ENCODE measurements around the gene CNTD1. TPM values are rescaled to one million over a fixed set of nuclear protein-coding genes. Genes with fewer than 3 reads are reported as not detected.
A peak's percentile ranks its signal among the peaks of the same experiment; 100 is the strongest.

Gene CNTD1
- total and polyA plus RNA-seq, 2 experiments from 2014 or later = 1.2 to 2.4 TPM

GRCh38 chr17:42857389-42857788, 58.7 kb downstream of the CNTD1 start:
- H3K27ac ChIP-seq = no peak overlapping the region
- H3K4me2 ChIP-seq = no peak overlapping the region
- H2AFZ ChIP-seq = no peak overlapping the region
- no peak overlapping the region for H3K4me3 ChIP-seq
- no peaks in the 10 kb centered on the region for H3K27me3 ChIP-seq
- H4K20me1 ChIP-seq (ENCODE audit: insufficient read depth, poor library complexity, severe bottlenecking) = no peaks in the 10 kb centered on the region
- TF ChIP-seq EZH2 (IDR thresholded peaks at IDR 0.05; ENCODE audit: borderline replicate concordance) (no peak), EZH2phosphoT487 (IDR thresholded peaks at IDR 0.05; ENCODE audit: low read depth, severe bottlenecking, unreplicated experiment) (no peak)
- TF ChIP-seq, protein P1, sequence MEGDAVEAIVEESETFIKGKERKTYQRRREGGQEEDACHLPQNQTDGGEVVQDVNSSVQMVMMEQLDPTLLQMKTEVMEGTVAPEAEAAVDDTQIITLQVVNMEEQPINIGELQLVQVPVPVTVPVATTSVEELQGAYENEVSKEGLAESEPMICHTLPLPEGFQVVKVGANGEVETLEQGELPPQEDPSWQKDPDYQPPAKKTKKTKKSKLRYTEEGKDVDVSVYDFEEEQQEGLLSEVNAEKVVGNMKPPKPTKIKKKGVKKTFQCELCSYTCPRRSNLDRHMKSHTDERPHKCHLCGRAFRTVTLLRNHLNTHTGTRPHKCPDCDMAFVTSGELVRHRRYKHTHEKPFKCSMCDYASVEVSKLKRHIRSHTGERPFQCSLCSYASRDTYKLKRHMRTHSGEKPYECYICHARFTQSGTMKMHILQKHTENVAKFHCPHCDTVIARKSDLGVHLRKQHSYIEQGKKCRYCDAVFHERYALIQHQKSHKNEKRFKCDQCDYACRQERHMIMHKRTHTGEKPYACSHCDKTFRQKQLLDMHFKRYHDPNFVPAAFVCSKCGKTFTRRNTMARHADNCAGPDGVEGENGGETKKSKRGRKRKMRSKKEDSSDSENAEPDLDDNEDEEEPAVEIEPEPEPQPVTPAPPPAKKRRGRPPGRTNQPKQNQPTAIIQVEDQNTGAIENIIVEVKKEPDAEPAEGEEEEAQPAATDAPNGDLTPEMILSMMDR (IDR thresholded peaks at IDR 0.05; ENCODE audit: poor library complexity) = no peak
- DNase-seq (ENCODE audit: low spot score) = no peak
- H3K4me1 ChIP-seq (ENCODE audit: insufficient read depth) = no peaks in the 10 kb centered on the region
- no peaks in the 10 kb centered on the region for H3K9me2 ChIP-seq (replicated peaks; ENCODE audit: insufficient read depth)
- no peaks in the 10 kb centered on the region for H3K36me3 ChIP-seq (replicated peaks; ENCODE audit: insufficient read depth, low read depth)
- no peaks in the 10 kb centered on the region for H3K79me2 ChIP-seq
- WGBS (ENCODE audit: low lambda C conversion rate, missing lambda C conversion rate) = 79% methylated on average over 1 of the region's 1 CpG
- H3K9me3 ChIP-seq (ENCODE audit: low read depth) = no peaks in the 10 kb centered on the region

Small RNA genes within 50 kb of the gene (microRNA-seq; reads per million reads assigned to microRNA genes)
- 4.5 reads per million, percentile 5 among the genes with 10 or more reads in this experiment for gene MIR6781

Small RNA genes within 50 kb of the gene (small RNA-seq; reads per million reads assigned to genes)
- not detected for gene HMGN2P15
- gene MIR6781 = not detected

Other genes starting within 250 kb of the CNTD1 start
- gene HSD17B1, start 245.9 kb upstream of the CNTD1 start, total RNA-seq = 0.12 and 2.7 TPM in 2 replicates
- 4.8 and 6.6 TPM in 2 replicates for gene HSD17B1, start 245.9 kb upstream of the CNTD1 start, polyA plus RNA-seq
- 27.7 and 33.9 TPM in 2 replicates for gene COASY, start 236.7 kb upstream of the CNTD1 start, total RNA-seq
- 91.6 and 93.9 TPM in 2 replicates for gene COASY, start 236.7 kb upstream of the CNTD1 start, polyA plus RNA-seq
- gene MLX, start 231.8 kb upstream of the CNTD1 start, total RNA-seq = 29.7 and 34.0 TPM in 2 replicates
- gene MLX, start 231.8 kb upstream of the CNTD1 start, polyA plus RNA-seq = 33.1 and 39.5 TPM in 2 replicates
- gene PSMC3IP, start 221.1 kb upstream of the CNTD1 start, total RNA-seq = 1.5 and 1.9 TPM in 2 replicates
- gene PSMC3IP, start 221.1 kb upstream of the CNTD1 start, polyA plus RNA-seq = 3.7 and 4.2 TPM in 2 replicates
- gene RETREG3, start 189.5 kb upstream of the CNTD1 start, total RNA-seq = 55.3 and 58.7 TPM in 2 replicates
- gene RETREG3, start 189.5 kb upstream of the CNTD1 start, polyA plus RNA-seq = 36.3 TPM in 2 replicates
- 28.7 and 33.7 TPM in 2 replicates for gene TUBG1, start 189.2 kb upstream of the CNTD1 start, total RNA-seq
- gene TUBG1, start 189.2 kb upstream of the CNTD1 start, polyA plus RNA-seq = 62.0 and 81.2 TPM in 2 replicates
- 13.1 and 16.0 TPM in 2 replicates for gene TUBG2, start 139.6 kb upstream of the CNTD1 start, total RNA-seq
- gene TUBG2, start 139.6 kb upstream of the CNTD1 start, polyA plus RNA-seq = 46.3 and 58.7 TPM in 2 replicates
- gene PLEKHH3, start 121.9 kb upstream of the CNTD1 start, total RNA-seq = 16.9 and 20.5 TPM in 2 replicates
- 30.9 and 33.7 TPM in 2 replicates for gene PLEKHH3, start 121.9 kb upstream of the CNTD1 start, polyA plus RNA-seq
- 0.12 and 0.37 TPM in 2 replicates for gene CCR10, start 117.0 kb upstream of the CNTD1 start, total RNA-seq
- 4.6 and 5.0 TPM in 2 replicates for gene CCR10, start 117.0 kb upstream of the CNTD1 start, polyA plus RNA-seq
- 3.6 and 4.4 TPM in 2 replicates for gene CNTNAP1, start 116.3 kb upstream of the CNTD1 start, total RNA-seq
- gene CNTNAP1, start 116.3 kb upstream of the CNTD1 start, polyA plus RNA-seq = 2.0 and 2.6 TPM in 2 replicates
- 12.5 and 22.5 TPM in 2 replicates for gene EZH1, start 53.8 kb upstream of the CNTD1 start, total RNA-seq
- 9.5 and 18.4 TPM in 2 replicates for gene EZH1, start 53.8 kb upstream of the CNTD1 start, polyA plus RNA-seq
- 8.7 and 13.1 TPM in 2 replicates for gene RAMP2, start 37.6 kb upstream of the CNTD1 start, total RNA-seq
- 48.7 and 62.3 TPM in 2 replicates for gene RAMP2, start 37.6 kb upstream of the CNTD1 start, polyA plus RNA-seq
- gene VPS25, start 25.4 kb upstream of the CNTD1 start, total RNA-seq = 89.9 and 107 TPM in 2 replicates
- gene VPS25, start 25.4 kb upstream of the CNTD1 start, polyA plus RNA-seq = 121 and 125 TPM in 2 replicates
- gene WNK4, start 18.3 kb upstream of the CNTD1 start, total RNA-seq = 1.0 and 1.5 TPM in 2 replicates
- gene WNK4, start 18.3 kb upstream of the CNTD1 start, polyA plus RNA-seq = 1.7 and 2.2 TPM in 2 replicates
- 117 and 133 TPM in 2 replicates for gene COA3, start 157 bp upstream of the CNTD1 start, total RNA-seq
- gene COA3, start 157 bp upstream of the CNTD1 start, polyA plus RNA-seq = 219 and 252 TPM in 2 replicates
- gene BECN1, start 25.4 kb downstream of the CNTD1 start, total RNA-seq = 68.7 and 73.4 TPM in 2 replicates
- gene BECN1, start 25.4 kb downstream of the CNTD1 start, polyA plus RNA-seq = 70.4 and 75.2 TPM in 2 replicates
- 86.4 and 89.0 TPM in 2 replicates for gene PSME3, start 34.5 kb downstream of the CNTD1 start, total RNA-seq
- gene PSME3, start 34.5 kb downstream of the CNTD1 start, polyA plus RNA-seq = 99.4 and 99.5 TPM in 2 replicates
- 0.92 and 1.1 TPM in 2 replicates for gene AOC2, start 45.7 kb downstream of the CNTD1 start, total RNA-seq
- gene AOC2, start 45.7 kb downstream of the CNTD1 start, polyA plus RNA-seq = 1.3 and 2.2 TPM in 2 replicates
- gene AOC3, start 52.3 kb downstream of the CNTD1 start, total RNA-seq = 1.0 and 1.9 TPM in 2 replicates
- 2.3 and 2.5 TPM in 2 replicates for gene AOC3, start 52.3 kb downstream of the CNTD1 start, polyA plus RNA-seq
- gene G6PC1, start 101.9 kb downstream of the CNTD1 start, total RNA-seq = 14.2 and 18.2 TPM in 2 replicates
- gene G6PC1, start 101.9 kb downstream of the CNTD1 start, polyA plus RNA-seq = 8.2 and 24.2 TPM in 2 replicates
- 16.9 and 25.8 TPM in 2 replicates for gene AARSD1, start 165.6 kb downstream of the CNTD1 start, total RNA-seq
- 41.0 and 50.5 TPM in 2 replicates for gene AARSD1, start 165.6 kb downstream of the CNTD1 start, polyA plus RNA-seq
- gene PTGES3L, start 181.2 kb downstream of the CNTD1 start, total RNA-seq = 0.64 and 2.4 TPM in 2 replicates
- gene PTGES3L, start 181.2 kb downstream of the CNTD1 start, polyA plus RNA-seq = 0.40 and 0.73 TPM in 2 replicates
- gene RUNDC1, start 181.7 kb downstream of the CNTD1 start, total RNA-seq = 8.0 and 11.4 TPM in 2 replicates
- 19.6 and 20.3 TPM in 2 replicates for gene RUNDC1, start 181.7 kb downstream of the CNTD1 start, polyA plus RNA-seq
- 1,020 and 1,179 TPM in 2 replicates for gene RPL27, start 199.6 kb downstream of the CNTD1 start, total RNA-seq
- gene RPL27, start 199.6 kb downstream of the CNTD1 start, polyA plus RNA-seq = 580 and 602 TPM in 2 replicates
- 14.4 and 18.4 TPM in 2 replicates for gene IFI35, start 207.9 kb downstream of the CNTD1 start, total RNA-seq
- gene IFI35, start 207.9 kb downstream of the CNTD1 start, polyA plus RNA-seq = 27.5 and 37.8 TPM in 2 replicates
- gene VAT1, start 223.5 kb downstream of the CNTD1 start, total RNA-seq = 181 and 207 TPM in 2 replicates
- 219 and 251 TPM in 2 replicates for gene VAT1, start 223.5 kb downstream of the CNTD1 start, polyA plus RNA-seq
- 4.6 and 6.3 TPM in 2 replicates for gene RND2, start 226.4 kb downstream of the CNTD1 start, total RNA-seq
- gene RND2, start 226.4 kb downstream of the CNTD1 start, polyA plus RNA-seq = 2.6 and 3.2 TPM in 2 replicates

Data from hepatocyte (in vitro differentiated cells).